ENCODE results near the gene ACVR2B.

DNA sequence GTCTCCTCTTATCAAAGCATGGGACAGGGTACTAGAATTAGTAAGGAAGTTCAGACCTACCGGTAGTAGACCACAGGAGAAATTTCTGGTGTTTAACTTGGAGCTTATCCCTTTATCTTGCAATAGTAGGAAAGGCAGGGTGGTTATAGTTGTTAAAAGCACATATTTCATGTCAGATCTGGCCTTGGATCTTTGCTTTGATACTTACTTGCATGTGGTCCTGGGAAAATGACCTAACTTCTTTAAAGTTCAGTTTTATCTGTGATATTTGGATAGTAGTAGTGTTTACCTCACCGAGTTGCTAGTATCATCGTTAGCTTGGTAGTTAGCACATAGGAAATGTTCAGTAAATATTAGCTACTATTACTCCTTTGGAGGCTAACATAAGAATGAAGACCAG, 57.9 kb downstream of the ACVR2B start:
- TF ChIP-seq CTCF (IDR thresholded peaks at IDR 0.05) (no peak), POLR2A (IDR thresholded peaks at IDR 0.05) (no peak)
